Measurements from ENCODE around the gene OR9Q1. TPM values are rescaled to one million over a fixed set of nuclear protein-coding genes. Genes with fewer than 3 reads are reported as not detected.

OR9Q1 gene
- total RNA-seq, 2 donors from 2014 or later: not detected

DNA sequence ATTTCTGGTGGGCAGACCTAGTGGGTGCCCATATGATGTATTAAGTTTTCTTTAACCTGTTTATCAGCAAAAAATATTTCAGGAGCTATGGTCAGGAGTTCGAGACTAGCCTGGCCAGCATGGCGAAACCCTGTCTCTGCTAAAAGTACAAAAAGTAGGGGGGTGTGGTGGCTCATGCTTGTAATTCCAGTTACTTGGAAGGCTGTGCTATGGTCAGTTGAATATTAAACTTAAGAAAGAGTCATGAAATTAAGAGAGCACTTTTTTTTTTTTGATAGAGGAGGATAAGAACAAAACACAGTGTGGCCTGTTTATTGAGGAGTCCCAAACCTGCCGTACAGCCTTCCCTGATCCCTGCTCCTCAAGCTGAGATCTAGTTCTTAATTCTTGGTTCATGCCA, 36.9 kb downstream of the OR9Q1 start:
- intact Hi-C loops (cut with DNase I): no loop called here

DNA sequence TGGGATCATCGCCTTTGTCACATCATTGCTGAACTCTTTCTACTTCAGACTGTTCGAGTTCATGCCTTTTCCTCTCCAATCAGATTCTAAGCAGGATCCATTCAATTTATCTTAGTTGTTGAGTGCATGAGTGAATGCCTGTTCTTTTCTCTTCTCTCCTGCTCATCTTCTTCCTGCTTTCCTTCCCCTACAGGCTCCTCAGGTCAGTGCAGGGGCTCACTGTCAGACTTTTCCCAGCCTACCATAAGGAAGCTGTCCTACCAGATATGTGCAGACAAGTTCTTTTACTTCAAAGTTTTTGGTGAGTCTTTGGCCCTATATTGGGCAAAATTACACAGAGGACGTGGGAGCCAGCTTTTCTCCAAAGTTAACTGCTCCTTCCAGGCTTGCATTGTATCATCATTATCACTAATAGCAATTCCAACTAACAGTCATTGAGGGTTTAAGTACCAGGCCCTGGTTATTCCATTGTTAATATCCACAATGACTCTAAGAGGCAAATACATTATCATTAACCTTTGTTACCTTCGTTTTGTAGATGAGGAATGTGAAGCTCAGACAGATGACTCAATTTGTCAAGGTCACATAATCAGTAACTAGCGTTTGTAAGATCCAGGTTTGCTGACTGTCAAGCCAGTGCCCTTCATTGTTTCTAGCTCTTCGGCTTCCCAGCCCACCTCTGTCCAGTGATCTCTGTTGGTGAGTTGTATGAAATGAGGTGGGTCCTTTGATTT, 37.4 kb downstream of the OR9Q1 start:
- H3K27ac ChIP-seq: no peak overlapping the region
- intact Hi-C loops (cut with DNase I): no loop called here
- H3K4me3 ChIP-seq: no peak overlapping the region
- TF ChIP-seq POLR2AphosphoS5 (IDR thresholded peaks at IDR 0.05): no peak
- TF ChIP-seq, protein P1, sequence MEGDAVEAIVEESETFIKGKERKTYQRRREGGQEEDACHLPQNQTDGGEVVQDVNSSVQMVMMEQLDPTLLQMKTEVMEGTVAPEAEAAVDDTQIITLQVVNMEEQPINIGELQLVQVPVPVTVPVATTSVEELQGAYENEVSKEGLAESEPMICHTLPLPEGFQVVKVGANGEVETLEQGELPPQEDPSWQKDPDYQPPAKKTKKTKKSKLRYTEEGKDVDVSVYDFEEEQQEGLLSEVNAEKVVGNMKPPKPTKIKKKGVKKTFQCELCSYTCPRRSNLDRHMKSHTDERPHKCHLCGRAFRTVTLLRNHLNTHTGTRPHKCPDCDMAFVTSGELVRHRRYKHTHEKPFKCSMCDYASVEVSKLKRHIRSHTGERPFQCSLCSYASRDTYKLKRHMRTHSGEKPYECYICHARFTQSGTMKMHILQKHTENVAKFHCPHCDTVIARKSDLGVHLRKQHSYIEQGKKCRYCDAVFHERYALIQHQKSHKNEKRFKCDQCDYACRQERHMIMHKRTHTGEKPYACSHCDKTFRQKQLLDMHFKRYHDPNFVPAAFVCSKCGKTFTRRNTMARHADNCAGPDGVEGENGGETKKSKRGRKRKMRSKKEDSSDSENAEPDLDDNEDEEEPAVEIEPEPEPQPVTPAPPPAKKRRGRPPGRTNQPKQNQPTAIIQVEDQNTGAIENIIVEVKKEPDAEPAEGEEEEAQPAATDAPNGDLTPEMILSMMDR (IDR thresholded peaks at IDR 0.05): no peak
- no peak for TF ChIP-seq POLR2A (IDR thresholded peaks at IDR 0.05)
- WGBS: 64% methylated on average over 6 of the region's 6 CpGs
- H3K9me3 ChIP-seq: no peaks in the 10 kb centered on the region
- no peaks in the 10 kb centered on the region for H3K4me1 ChIP-seq (replicated peaks)
- no peaks in the 10 kb centered on the region for H3K27me3 ChIP-seq (replicated peaks; ENCODE audit: insufficient read depth)
- no peaks in the 10 kb centered on the region for H3K36me3 ChIP-seq
- DNase-seq (ENCODE audit: low spot score): no peak

More for the DNA sequence above, 36.9 kb downstream of the OR9Q1 start:
- H3K36me3 ChIP-seq: no peaks in the 10 kb centered on the region
- 77% methylated on average over 3 of the region's 3 CpGs for WGBS
- no peak overlapping the region for H3K4me3 ChIP-seq
- no peaks in the 10 kb centered on the region for H3K9me3 ChIP-seq
- no peaks in the 10 kb centered on the region for H3K4me1 ChIP-seq (replicated peaks)
- no peak overlapping the region for H3K27ac ChIP-seq
- H3K27me3 ChIP-seq (replicated peaks; ENCODE audit: insufficient read depth): no peaks in the 10 kb centered on the region
- TF ChIP-seq, protein P1 (IDR thresholded peaks at IDR 0.05): no peak
- TF ChIP-seq POLR2A (IDR thresholded peaks at IDR 0.05) (no peak), POLR2AphosphoS5 (IDR thresholded peaks at IDR 0.05) (no peak)
- no peak for DNase-seq (ENCODE audit: low spot score)

DNA sequence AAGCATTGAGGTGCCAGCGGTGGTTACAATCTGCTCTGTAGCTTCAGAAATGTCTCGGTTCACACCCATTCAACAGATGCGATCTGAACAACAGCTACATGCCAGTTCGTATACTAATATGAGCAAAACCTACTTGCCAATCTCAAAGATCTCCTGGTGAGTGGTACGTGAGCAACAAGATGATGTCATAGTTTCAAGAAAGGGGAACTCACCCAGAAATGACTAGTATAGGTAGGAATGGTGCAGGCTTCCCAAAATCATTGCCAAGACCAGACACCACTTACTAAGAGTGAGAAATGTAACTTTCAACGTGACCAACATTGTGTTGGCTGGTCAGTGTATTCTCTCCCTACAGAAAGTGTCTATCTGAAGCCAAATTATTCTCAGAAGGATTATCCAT, 38.1 kb downstream of the OR9Q1 start:
- Histone ChIP-seq H3K27me3 (replicated peaks; ENCODE audit: insufficient read depth) (no peaks in the 10 kb centered on the region), H3K4me1 (replicated peaks) (no peaks in the 10 kb centered on the region), H3K27ac (no peak overlapping the region), H3K36me3 (no peaks in the 10 kb centered on the region), H3K4me3 (no peak overlapping the region), H3K9me3 (no peaks in the 10 kb centered on the region)
- DNase-seq (ENCODE audit: low spot score): no peak
- intact Hi-C loops (cut with DNase I): no loop called here
- TF ChIP-seq POLR2A (IDR thresholded peaks at IDR 0.05): no peak
- no peak for TF ChIP-seq POLR2AphosphoS5 (IDR thresholded peaks at IDR 0.05)
- TF ChIP-seq, protein P1 (IDR thresholded peaks at IDR 0.05): no peak
- WGBS: 57% methylated on average over 6 of the region's 6 CpGs

DNA sequence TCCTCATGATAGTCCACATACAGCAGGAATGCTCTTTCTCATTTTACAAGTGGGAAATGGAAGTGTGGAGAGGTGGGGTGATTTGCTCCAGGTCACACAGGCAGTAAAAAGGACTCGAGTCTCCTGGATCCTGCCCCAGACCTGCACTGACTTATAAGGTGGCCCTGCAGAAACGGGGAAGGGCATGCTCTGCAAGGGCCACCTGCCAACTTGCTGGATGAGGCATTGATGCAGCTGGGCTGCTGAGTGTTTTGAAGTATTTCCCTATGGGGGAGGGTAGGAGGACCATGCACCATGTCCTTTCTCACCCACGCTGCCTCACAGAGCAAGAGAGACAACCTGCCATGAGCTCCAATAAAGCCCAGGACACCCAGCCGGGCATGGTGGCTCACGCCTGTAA, 44.0 kb downstream of the OR9Q1 start:
- Histone ChIP-seq H3K27ac (no peak overlapping the region), H3K4me1 (replicated peaks) (no peaks in the 10 kb centered on the region), H3K27me3 (replicated peaks; ENCODE audit: insufficient read depth) (no peaks in the 10 kb centered on the region), H3K36me3 (no peaks in the 10 kb centered on the region), H3K9me3 (no peaks in the 10 kb centered on the region), H3K4me3 (no peak overlapping the region)
- WGBS: 57% methylated on average over 5 of the region's 5 CpGs
- no peak for DNase-seq (ENCODE audit: low spot score)
- TF ChIP-seq, protein P1 (IDR thresholded peaks at IDR 0.05): no peak
- TF ChIP-seq POLR2A (IDR thresholded peaks at IDR 0.05) (no peak), POLR2AphosphoS5 (IDR thresholded peaks at IDR 0.05) (no peak)
- intact Hi-C loops (cut with DNase I): no loop called here

DNA sequence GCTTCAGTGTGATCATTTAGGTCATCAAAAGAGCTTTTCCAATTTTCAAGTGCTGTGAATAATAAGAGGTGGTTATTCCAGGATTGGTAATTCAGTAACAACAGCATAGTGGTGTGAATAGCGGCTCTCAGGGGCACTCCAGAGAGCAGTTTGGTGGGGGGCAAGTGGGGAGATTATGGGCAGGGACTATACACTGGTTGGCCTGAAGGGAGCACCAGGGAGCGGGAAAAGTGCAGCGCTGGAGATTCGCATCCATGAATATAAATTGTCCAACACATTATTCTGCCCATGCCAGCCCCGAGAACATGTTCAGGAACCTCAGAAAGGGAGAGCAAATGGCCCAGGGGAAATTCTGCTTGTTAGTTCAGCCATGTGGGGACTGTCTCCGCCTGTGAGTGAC, 45.0 kb downstream of the OR9Q1 start:
- no peaks in the 10 kb centered on the region for H3K9me3 ChIP-seq
- H3K27me3 ChIP-seq (replicated peaks; ENCODE audit: insufficient read depth): no peaks in the 10 kb centered on the region
- TF ChIP-seq POLR2A (IDR thresholded peaks at IDR 0.05): no peak
- TF ChIP-seq, protein P1 (IDR thresholded peaks at IDR 0.05): no peak
- TF ChIP-seq POLR2AphosphoS5 (IDR thresholded peaks at IDR 0.05): no peak
- no peaks in the 10 kb centered on the region for H3K36me3 ChIP-seq
- DNase-seq (ENCODE audit: low spot score): no peak
- no peaks in the 10 kb centered on the region for H3K4me1 ChIP-seq (replicated peaks)
- intact Hi-C loops (cut with DNase I): no loop called here
- H3K27ac ChIP-seq: no peak overlapping the region
- 77% methylated on average over 6 of the region's 6 CpGs for WGBS
- no peak overlapping the region for H3K4me3 ChIP-seq
